SK-N-SH (cell line): ENCODE results near the gene TMED8. TPM values are rescaled to one million over a fixed set of nuclear protein-coding genes. Genes with fewer than 3 reads are reported as not detected.

Source experiments
- CTCF ChIA-PET: fragments of 300-600, 350-600 bp; formaldehyde crosslinking; extraction: SDS; loops from one replicate; lab custom pipeline; 2021; lab: Yijun Ruan, JAX
- POLR2A ChIA-PET: fragments of 350-600 bp; sonication (Branson Sonifier 250); formaldehyde crosslinking; extraction: SDS; loops from one replicate; lab custom pipeline; 2020; ENCODE audit warnings: antibody characterized with exemption, inconsistent platforms; lab: Yijun Ruan, JAX
- DNase-seq: peaks from one replicate; pipeline ENCODE4 v3.0.0; 2012
- H2AFZ ChIP-seq: fragments of 200-600 bp; sonication (generic); 2 replicates; pipeline ENCODE4 v1.8.1; 2016; ENCODE audit warnings: antibody characterized with exemption, mild to moderate bottlenecking, low read depth
- H3F3A ChIP-seq: fragments of 200-600 bp; sonication (generic); replicated peaks from 2 replicates; pipeline ENCODE3; 2016; ENCODE audit warnings: antibody characterized with exemption, mild to moderate bottlenecking; ENCODE audit not compliant: insufficient read depth
- H3K27ac ChIP-seq, 2 experiments: fragments of 200-500 bp in 1 of 2; fragments of 200-600 bp in 1 of 2; sonication (Bioruptor generic) in 1 of 2; sonication (generic), shearing (Covaris generic) in 1 of 2; 2 replicates each; pipeline versions ENCODE4 v1.5.1 to v1.6.1; 2014 to 2016; ENCODE audit warnings: low read depth in 2 of 2, inconsistent platforms in 1 of 2, low read length in 1 of 2, mild to moderate bottlenecking in 1 of 2, mixed read lengths in 1 of 2
- H3K27me3 ChIP-seq: fragments of 200-600 bp; sonication (generic), shearing (Covaris generic); 2 replicates; pipeline ENCODE4 v1.6.1; 2016; ENCODE audit warnings: mixed run types; ENCODE audit not compliant: insufficient read depth
- H3K36me3 ChIP-seq, 2 experiments: fragments of 200-500 bp in 1 of 2; fragments of 200-600 bp in 1 of 2; sonication (Bioruptor generic) in 1 of 2; sonication (generic) in 1 of 2; replicated peaks in 1 of 2; 2 replicates each; pipeline versions ENCODE3 to v1.5.1; 2014 to 2016; ENCODE audit warnings: low read length in 1 of 2, mild to moderate bottlenecking in 1 of 2; ENCODE audit not compliant: insufficient read depth in 2 of 2, control insufficient read depth in 1 of 2
- H3K4me1 ChIP-seq, 2 experiments: fragments of 200-500 bp in 1 of 2; fragments of 200-600 bp in 1 of 2; sonication (Bioruptor generic) in 1 of 2; sonication (generic), shearing (Covaris generic) in 1 of 2; 2 replicates each; pipeline versions ENCODE4 v1.5.1 to v1.6.1; 2014 to 2016; ENCODE audit warnings: low read depth in 1 of 2, low read length in 1 of 2, mixed run types in 1 of 2; ENCODE audit not compliant: insufficient read depth in 2 of 2, control insufficient read depth in 1 of 2
- H3K4me2 ChIP-seq: fragments of 200-600 bp; sonication (generic), shearing (Covaris generic); 2 replicates; pipeline ENCODE4 v1.6.1; 2017; ENCODE audit warnings: mixed run types
- H3K4me3 ChIP-seq, 2 experiments: fragments of 200-500 bp in 1 of 2; fragments of 200-600 bp in 1 of 2; sonication (Bioruptor generic) in 1 of 2; sonication (generic), shearing (Covaris generic) in 1 of 2; 2 replicates each; pipeline versions ENCODE4 v1.5.1 to v1.8.1; 2014 to 2016; ENCODE audit warnings: low read depth in 2 of 2, inconsistent platforms in 1 of 2, low read length in 1 of 2, mild to moderate bottlenecking in 1 of 2, mixed read lengths in 1 of 2, moderate library complexity in 1 of 2
- H3K79me2 ChIP-seq: fragments of 200-600 bp; sonication (generic); 2 replicates; pipeline ENCODE4 v1.8.1; 2017; ENCODE audit warnings: mild to moderate bottlenecking; ENCODE audit not compliant: insufficient read depth
- H3K9ac ChIP-seq: fragments of 200-600 bp; sonication (generic); 2 replicates; pipeline ENCODE4 v1.6.1; 2017; ENCODE audit warnings: mixed run types
- H3K9me2 ChIP-seq: fragments of 200-600 bp; sonication (generic); 2 replicates; pipeline ENCODE4 v1.6.1; 2017; ENCODE audit warnings: mixed run types
- H3K9me3 ChIP-seq: fragments of 200-600 bp; sonication (generic); 2 replicates; pipeline ENCODE4 v1.6.1; 2017; ENCODE audit warnings: mixed run types, mild to moderate bottlenecking, moderate library complexity
- H4K20me1 ChIP-seq: fragments of 200-600 bp; sonication (generic); 2 replicates; pipeline ENCODE4 v1.6.1; 2017; ENCODE audit warnings: mild to moderate bottlenecking, mixed run types; ENCODE audit not compliant: insufficient read depth
- CHD2 ChIP-seq: fragments of 150-350 bp; IDR thresholded peaks from 2 replicates; pipeline ENCODE4 v1.6.1; 2018; ENCODE audit warnings: low read length; ENCODE audit not compliant: partially characterized antibody
- CTCF ChIP-seq: fragments of 200-600 bp; sonication (generic); IDR thresholded peaks from 2 replicates; pipeline ENCODE4 v1.6.1; 2017; ENCODE audit warnings: antibody characterized with exemption, mild to moderate bottlenecking, moderate library complexity
- EP300 ChIP-seq, 2 experiments: IDR thresholded peaks; 2 replicates each; pipeline versions ENCODE4 v1.4.0 to v1.6.1; 2012; ENCODE audit warnings: borderline replicate concordance in 1 of 2, low read depth in 1 of 2, low read length in 1 of 2
- EZH2phosphoT487 ChIP-seq: fragments of 200-600 bp; sonication (generic); IDR thresholded peaks from 2 replicates; pipeline ENCODE4 v1.6.1; 2017; ENCODE audit warnings: low read depth, mixed run types, mild to moderate bottlenecking, antibody characterized with exemption, moderate library complexity, borderline replicate concordance
- FOSL2 ChIP-seq: IDR thresholded peaks from 2 replicates; pipeline ENCODE4 v1.4.0; 2012; ENCODE audit warnings: low read depth, mild to moderate bottlenecking, moderate library complexity, borderline replicate concordance
- FOXJ3 ChIP-seq: sonication (generic); formaldehyde crosslinking; IDR thresholded peaks from 2 replicates; pipeline ENCODE4 v1.5.1; 2020; ENCODE audit warnings: mild to moderate bottlenecking, missing genetic modification reagents
- FOXM1 ChIP-seq: IDR thresholded peaks from 2 replicates; pipeline ENCODE4 v1.4.0; 2012; ENCODE audit warnings: low read depth, mild to moderate bottlenecking
- GATA2 ChIP-seq: sonication (generic); formaldehyde crosslinking; IDR thresholded peaks from 2 replicates; pipeline ENCODE4 v1.5.0; 2020; ENCODE audit warnings: mild to moderate bottlenecking, missing genetic modification reagents
- MAX ChIP-seq: IDR thresholded peaks from 2 replicates; pipeline ENCODE4 v1.4.0; 2012; ENCODE audit warnings: low read depth
- MXI1 ChIP-seq: IDR thresholded peaks from 2 replicates; pipeline ENCODE4 v1.6.1; 2012; ENCODE audit warnings: mild to moderate bottlenecking, low read depth, low read length, improper control_type of control experiment
- NRF1 ChIP-seq: IDR thresholded peaks from 2 replicates; pipeline ENCODE4 v1.6.1; 2012; ENCODE audit warnings: low read depth, mild to moderate bottlenecking, low read length
- PBX3 ChIP-seq: IDR thresholded peaks from 2 replicates; pipeline ENCODE4; 2012
- RAD21 ChIP-seq: IDR thresholded peaks from 2 replicates; pipeline ENCODE4 v1.6.1; 2012; ENCODE audit warnings: mild to moderate bottlenecking, low read length
- RFX5 ChIP-seq: IDR thresholded peaks from 2 replicates; pipeline ENCODE4 v1.6.1; 2012; ENCODE audit warnings: mild to moderate bottlenecking, improper control_type of control experiment, low read length
- SIN3A ChIP-seq: IDR thresholded peaks from 2 replicates; pipeline ENCODE4 v1.6.1; 2012; ENCODE audit warnings: low read depth, mild to moderate bottlenecking, low read length, moderate library complexity, borderline replicate concordance
- SMC3 ChIP-seq: IDR thresholded peaks from 2 replicates; pipeline ENCODE4 v1.6.1; 2012; ENCODE audit warnings: low read depth, low read length, improper control_type of control experiment
- TAF1 ChIP-seq: IDR thresholded peaks from 2 replicates; pipeline ENCODE4 v1.6.1; 2012; ENCODE audit warnings: low read depth, mild to moderate bottlenecking, low read length, moderate library complexity, borderline replicate concordance
- TCF12 ChIP-seq: IDR thresholded peaks from 2 replicates; pipeline ENCODE4 v1.4.0; 2012
- TEAD4 ChIP-seq: IDR thresholded peaks from 2 replicates; pipeline ENCODE4 v1.4.0; 2012; ENCODE audit warnings: mild to moderate bottlenecking, borderline replicate concordance; ENCODE audit not compliant: insufficient read depth
- USF1 ChIP-seq: IDR thresholded peaks from 2 replicates; pipeline ENCODE4 v1.4.0; 2012; ENCODE audit warnings: low read depth, borderline replicate concordance
- USF2 ChIP-seq: fragments of 150-350 bp; IDR thresholded peaks from 2 replicates; pipeline ENCODE4 v1.6.1; 2017; ENCODE audit warnings: antibody characterized with exemption, low read length, low read depth, borderline replicate concordance
- WGBS: methylation state at CpG from one replicate; pipeline ENCODE4 v1.1.6; 2017; ENCODE audit warnings: low lambda C conversion rate; 5-methylcytosine and 5-hydroxymethylcytosine counted together
- polyA plus RNA-seq, 3 experiments: library from polyadenylated mRNA; depleted of rRNA; stranded (reverse); fragments of >200 nt; gene quantifications; 2 replicates each; pipeline ENCODE4 v1.2.3, GENCODE V29; 2012

TMED8 gene
- polyA plus RNA-seq, 1 of the 3 experiments (the other 2 are of a cell fraction), result 2.3 TPM

- DNase-seq, result no peak
- no peaks in the 10 kb centered on the region for H3K27me3 ChIP-seq
- H3K9me2 ChIP-seq, result no peaks in the 10 kb centered on the region
- peaks cover 11 to 31% of the 10 kb centered on the region in 2 experiments for H3K4me1 ChIP-seq
- peaks cover 0 to 52% of the 10 kb centered on the region in 2 experiments for H3K36me3 ChIP-seq
- POLR2A ChIA-PET, result no interaction called here
- CTCF ChIA-PET, result interaction anchor here (1.3 to 7.3 kb wide), 5 partner anchors 11 to 151 kb away, joined by 3 to 143 read pairs (median 19); no protein-coding TSS in a partner anchor
- peaks cover 3% of the 10 kb centered on the region for H4K20me1 ChIP-seq
- peak overlapping the region; percentile 56 for H3K4me2 ChIP-seq
- no peaks in the 10 kb centered on the region for H3K9me3 ChIP-seq
- H3K79me2 ChIP-seq, result no peaks in the 10 kb centered on the region
- TF ChIP-seq FOSL2 (peak; percentile 38; the same call in 1 of the 2 replicates), PBX3 (peak; percentile 80), TAF1 (no peak), USF1 (no peak), EP300 (IDR thresholded peaks at IDR 0.05; ENCODE audit: borderline replicate concordance in 1 of 2, low read depth in 1 of 2, low read length in 1 of 2) (peak in 1 of 2 experiments; percentile 8; a peak in 1 of 4 replicates), TCF12 (peak; percentile 76)
- H3K4me3 ChIP-seq, result no peak overlapping the region
- WGBS, result 81% methylated on average over 5 of the region's 5 CpGs
- no peak overlapping the region for H2AFZ ChIP-seq
- H3K27ac ChIP-seq, result peak overlapping the region; percentile 40 to 87; a peak in 3 of 4 replicates
- peaks cover 24% of the 10 kb centered on the region for H3F3A ChIP-seq
- no peak overlapping the region for H3K9ac ChIP-seq
Measured at GRCh38 chr14:77302926-77303325, 74.0 kb downstream of the TMED8 start.

GRCh38 chr14:77301103-77301502 lies 75.8 kb downstream of the TMED8 start:
- no peak overlapping the region for H3K4me2 ChIP-seq
- 44% methylated on average over 5 of the region's 10 CpGs for WGBS

More at GRCh38 chr14:77301103-77301502, 75.8 kb downstream of the TMED8 start:
- ChIA-PET CTCF (interaction anchor here (0.5 to 7.3 kb wide), 37 partner anchors 8 to 428 kb away, joined by 3 to 143 read pairs (median 4); partner anchors contain the start of genes AHSA1, GSTZ1, POMT2 and SAMD15), POLR2A (no interaction called here)
- H3K79me2 ChIP-seq, result no peaks in the 10 kb centered on the region
- peak; percentile 81 for TF ChIP-seq CTCF
- no peak for TF ChIP-seq TEAD4
- TF ChIP-seq RFX5, result no peak
- no peak for TF ChIP-seq MXI1
- TF ChIP-seq CHD2, result no peak
- TF ChIP-seq SMC3, result peak; percentile 74
- TF ChIP-seq FOXM1, result no peak
- TF ChIP-seq FOXJ3 (CRISPR knock-in tag), result no peak
- no peak for TF ChIP-seq EZH2phosphoT487
- no peak for TF ChIP-seq MAX
- no peak for TF ChIP-seq NRF1
- no peak for TF ChIP-seq TAF1
- no peak for TF ChIP-seq SIN3A
- TF ChIP-seq GATA2 (CRISPR knock-in tag), result no peak
- TF ChIP-seq RAD21, result peak; percentile 76
- no peak for TF ChIP-seq EP300 (IDR thresholded peaks at IDR 0.05; ENCODE audit: borderline replicate concordance in 1 of 2, low read depth in 1 of 2, low read length in 1 of 2)
- no peak for TF ChIP-seq USF2
- peaks cover under 1 to 19% of the 10 kb centered on the region in 2 experiments; a peak in 3 of 4 replicates for H3K4me1 ChIP-seq
- H3K9me3 ChIP-seq, result no peaks in the 10 kb centered on the region
- H3K9ac ChIP-seq, result no peak overlapping the region
- peaks cover 14% of the 10 kb centered on the region for H3F3A ChIP-seq
- H4K20me1 ChIP-seq, result peaks cover 3% of the 10 kb centered on the region
- H3K4me3 ChIP-seq, result no peak overlapping the region; a peak in 1 of 4 replicates
- no peak overlapping the region for H3K27ac ChIP-seq
- H3K27me3 ChIP-seq, result no peaks in the 10 kb centered on the region
- peak; percentile 65 for DNase-seq
- no peaks in the 10 kb centered on the region for H3K9me2 ChIP-seq
- H3K36me3 ChIP-seq, result peaks cover 0 to 69% of the 10 kb centered on the region in 2 experiments
- H2AFZ ChIP-seq, result no peak overlapping the region
